ENCODE results near the gene ARHGAP12. TPM values are rescaled to one million over a fixed set of nuclear protein-coding genes. Genes with fewer than 3 reads are reported as not detected.

Gene ARHGAP12
- total RNA-seq, 1 donor from 2014 or later = 30.4 TPM

DNA sequence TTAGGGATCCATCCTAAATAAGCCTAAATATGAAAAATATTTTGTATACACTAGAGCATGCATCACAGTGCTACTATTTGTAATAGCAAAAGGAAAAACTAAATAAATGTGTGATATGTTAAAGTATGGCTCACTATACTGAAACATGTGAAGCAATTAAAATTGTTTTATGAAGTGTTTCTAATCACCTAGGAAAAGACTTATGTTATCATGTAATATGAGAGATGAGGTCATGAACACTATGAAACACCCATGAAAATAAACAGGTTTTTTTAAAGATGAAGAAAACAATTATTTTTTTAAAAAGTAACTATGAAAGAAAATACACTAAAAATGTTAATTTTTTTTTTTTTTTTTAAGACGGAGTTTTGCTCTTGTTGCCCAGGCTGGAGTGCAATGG lies 16.8 kb upstream of the ARHGAP12 start:
- no peak for DNase-seq (ENCODE audit: extremely low spot score, unreplicated experiment)
- H3K36me3 Mint-ChIP-seq = no peaks in the 10 kb centered on the region

DNA sequence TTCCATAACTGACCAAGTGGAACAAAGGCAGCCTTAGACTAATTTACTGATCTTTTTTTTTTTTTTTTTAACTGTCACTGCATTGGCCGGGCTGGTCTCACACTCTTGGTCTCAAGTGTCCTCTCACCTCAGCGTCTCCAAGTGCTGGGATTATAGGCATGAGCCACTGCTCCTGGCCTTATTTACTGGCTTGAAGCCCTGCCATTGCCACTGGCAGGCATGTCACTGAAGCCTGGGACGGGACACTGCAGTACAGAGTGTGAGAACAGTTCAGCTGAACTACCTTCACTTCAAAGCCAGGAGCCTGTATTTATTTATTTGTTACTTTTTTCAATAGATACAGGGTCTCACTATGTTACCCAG lies 15.4 kb upstream of the ARHGAP12 start:
- Mint-ChIP-seq H3K4me1 (ENCODE audit: unreplicated experiment) (peaks cover 37% of the 10 kb centered on the region), H3K9me3 (no peaks in the 10 kb centered on the region), H3K27me3 (no peaks in the 10 kb centered on the region), H3K4me3 (no peak overlapping the region), H3K36me3 (no peaks in the 10 kb centered on the region), H3K27ac (no peak overlapping the region)
- TF ChIP-seq, protein P1, sequence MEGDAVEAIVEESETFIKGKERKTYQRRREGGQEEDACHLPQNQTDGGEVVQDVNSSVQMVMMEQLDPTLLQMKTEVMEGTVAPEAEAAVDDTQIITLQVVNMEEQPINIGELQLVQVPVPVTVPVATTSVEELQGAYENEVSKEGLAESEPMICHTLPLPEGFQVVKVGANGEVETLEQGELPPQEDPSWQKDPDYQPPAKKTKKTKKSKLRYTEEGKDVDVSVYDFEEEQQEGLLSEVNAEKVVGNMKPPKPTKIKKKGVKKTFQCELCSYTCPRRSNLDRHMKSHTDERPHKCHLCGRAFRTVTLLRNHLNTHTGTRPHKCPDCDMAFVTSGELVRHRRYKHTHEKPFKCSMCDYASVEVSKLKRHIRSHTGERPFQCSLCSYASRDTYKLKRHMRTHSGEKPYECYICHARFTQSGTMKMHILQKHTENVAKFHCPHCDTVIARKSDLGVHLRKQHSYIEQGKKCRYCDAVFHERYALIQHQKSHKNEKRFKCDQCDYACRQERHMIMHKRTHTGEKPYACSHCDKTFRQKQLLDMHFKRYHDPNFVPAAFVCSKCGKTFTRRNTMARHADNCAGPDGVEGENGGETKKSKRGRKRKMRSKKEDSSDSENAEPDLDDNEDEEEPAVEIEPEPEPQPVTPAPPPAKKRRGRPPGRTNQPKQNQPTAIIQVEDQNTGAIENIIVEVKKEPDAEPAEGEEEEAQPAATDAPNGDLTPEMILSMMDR (conservative IDR thresholded peaks at IDR 0.05) = no peak
- DNase-seq (ENCODE audit: extremely low spot score, unreplicated experiment) = no peak

More for the DNA sequence above, 16.8 kb upstream of the ARHGAP12 start:
- Mint-ChIP-seq H3K9me3 (no peaks in the 10 kb centered on the region), H3K4me3 (no peak overlapping the region), H3K27ac (no peak overlapping the region), H3K27me3 (no peaks in the 10 kb centered on the region), H3K4me1 (ENCODE audit: unreplicated experiment) (peaks cover 30% of the 10 kb centered on the region)
- TF ChIP-seq, protein P1 (conservative IDR thresholded peaks at IDR 0.05) = no peak

DNA sequence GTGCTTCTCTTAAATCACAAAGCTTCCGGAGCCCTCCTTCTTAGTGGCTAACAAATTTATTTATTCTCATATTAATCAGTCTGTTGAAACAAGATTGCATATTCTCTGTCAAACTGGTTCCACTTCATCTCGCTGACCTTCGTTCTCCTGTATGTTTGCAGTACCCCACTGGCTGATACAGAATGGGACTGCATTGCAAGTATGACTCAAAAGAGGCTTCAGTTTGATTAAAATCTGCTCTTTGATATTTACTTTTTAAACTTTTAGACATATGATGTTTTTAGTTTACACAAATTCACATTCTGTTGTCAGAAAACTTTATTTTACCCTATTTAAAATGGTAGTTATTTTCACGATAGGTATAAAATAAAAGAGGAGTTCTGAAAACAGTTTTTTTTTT lies 14.3 kb upstream of the ARHGAP12 start:
- DNase-seq (ENCODE audit: extremely low spot score, unreplicated experiment) = no peak
- H3K27me3 Mint-ChIP-seq = no peaks in the 10 kb centered on the region
- peak overlapping the region; percentile 47 for H3K4me3 Mint-ChIP-seq
- TF ChIP-seq, protein P1 (conservative IDR thresholded peaks at IDR 0.05) = no peak
- no peaks in the 10 kb centered on the region for H3K9me3 Mint-ChIP-seq
- no peaks in the 10 kb centered on the region for H3K36me3 Mint-ChIP-seq
- peak overlapping the region; percentile 77 for H3K27ac Mint-ChIP-seq
- peaks cover 37% of the 10 kb centered on the region for H3K4me1 Mint-ChIP-seq (ENCODE audit: unreplicated experiment)

DNA sequence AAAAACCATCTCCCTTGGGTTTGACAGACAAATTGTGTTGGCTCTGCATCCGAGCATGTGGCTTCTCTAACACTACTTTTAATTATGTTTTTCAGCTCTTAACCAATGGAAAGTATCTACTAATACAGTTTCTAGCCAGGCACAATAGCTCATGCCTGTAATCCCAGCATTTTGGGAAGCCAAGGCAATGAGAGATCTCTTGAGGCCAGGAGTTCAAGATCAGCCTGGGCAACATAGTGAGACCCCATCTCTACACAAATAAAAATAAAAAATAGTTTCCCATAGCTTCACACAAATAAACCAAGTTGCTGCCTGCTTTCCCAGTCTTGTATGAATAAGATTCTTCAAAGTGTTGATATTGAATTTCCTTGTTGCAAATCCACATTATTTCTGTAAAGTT lies 13.8 kb upstream of the ARHGAP12 start:
- Mint-ChIP-seq H3K27ac (peak overlapping the region; percentile 77), H3K36me3 (no peaks in the 10 kb centered on the region), H3K4me3 (peak overlapping the region; percentile 47), H3K4me1 (ENCODE audit: unreplicated experiment) (peaks cover 33% of the 10 kb centered on the region), H3K27me3 (no peaks in the 10 kb centered on the region), H3K9me3 (no peaks in the 10 kb centered on the region)
- DNase-seq (ENCODE audit: extremely low spot score, unreplicated experiment) = no peak
- TF ChIP-seq, protein P1 (conservative IDR thresholded peaks at IDR 0.05) = no peak

DNA sequence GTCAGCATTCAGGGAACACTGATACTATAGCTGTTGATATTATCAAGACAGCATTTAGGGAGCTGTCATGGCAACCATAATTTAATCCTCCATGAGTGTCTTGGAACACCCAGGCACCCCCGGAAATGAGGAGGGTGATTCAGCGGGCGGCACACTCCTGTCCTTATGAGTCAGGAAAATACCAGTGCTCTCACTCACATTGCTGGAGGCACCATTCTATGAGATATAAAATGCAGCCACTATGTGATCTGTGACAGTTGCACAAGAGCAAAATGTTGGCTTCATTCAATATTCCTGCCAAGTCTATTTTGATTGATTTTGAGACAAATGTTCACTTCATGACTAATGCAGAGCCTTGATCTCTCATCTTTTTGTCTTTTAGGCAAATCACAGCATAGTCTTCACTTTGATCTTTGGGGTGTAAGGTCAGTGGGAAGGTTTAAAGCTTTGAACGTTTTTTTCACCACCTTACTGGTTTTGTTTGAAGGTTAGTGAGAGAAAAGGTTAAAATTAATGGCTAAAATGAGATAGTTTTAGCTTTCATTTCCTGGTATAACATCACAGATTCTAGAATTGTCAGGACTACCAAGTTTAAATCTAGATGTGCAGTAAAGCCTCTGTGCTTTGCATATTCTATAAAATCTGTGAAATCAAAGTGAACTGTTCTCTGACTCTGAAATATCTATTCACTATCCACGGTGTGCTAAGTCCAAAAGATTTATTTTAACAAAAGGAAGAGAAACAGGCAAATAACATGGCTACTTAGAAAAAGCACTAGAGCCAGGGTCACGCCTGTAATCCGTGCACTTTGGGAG lies 12.4 kb upstream of the ARHGAP12 start:
- no peaks in the 10 kb centered on the region for H3K36me3 Mint-ChIP-seq
- H3K4me1 Mint-ChIP-seq (ENCODE audit: unreplicated experiment) = peaks cover 35% of the 10 kb centered on the region
- TF ChIP-seq, protein P1 (conservative IDR thresholded peaks at IDR 0.05) = no peak
- no peak for DNase-seq (ENCODE audit: extremely low spot score, unreplicated experiment)
- H3K4me3 Mint-ChIP-seq = peak overlapping the region; percentile 0
- no peaks in the 10 kb centered on the region for H3K27me3 Mint-ChIP-seq
- peak overlapping the region; percentile 88 for H3K27ac Mint-ChIP-seq
- H3K9me3 Mint-ChIP-seq = no peaks in the 10 kb centered on the region
